Vagina (tissue), 2 donors: ENCODE measurements around the gene EP400.

ENCODE experiments used
- POLR2A ChIP-seq, 2 donors: fragments of 450-650 bp; IDR thresholded peaks; one replicate each; pipeline ENCODE4 v1.6.1; 2017; ENCODE audit warnings: antibody characterized with exemption in 2 of 2, mild to moderate bottlenecking in 2 of 2, moderate library complexity in 2 of 2
- TF ChIP-seq, protein P1 (sequence below), 3 experiments: fragments of 450-650 bp in 2 of 3; fragments of 200-600 bp in 1 of 3; sonication (generic) in 1 of 3; IDR thresholded peaks; one replicate each; pipeline ENCODE4 v1.5.1; 2017 to 2019; ENCODE audit warnings: antibody characterized with exemption in 3 of 3, mild to moderate bottlenecking in 2 of 3, moderate library complexity in 2 of 3

DNA sequence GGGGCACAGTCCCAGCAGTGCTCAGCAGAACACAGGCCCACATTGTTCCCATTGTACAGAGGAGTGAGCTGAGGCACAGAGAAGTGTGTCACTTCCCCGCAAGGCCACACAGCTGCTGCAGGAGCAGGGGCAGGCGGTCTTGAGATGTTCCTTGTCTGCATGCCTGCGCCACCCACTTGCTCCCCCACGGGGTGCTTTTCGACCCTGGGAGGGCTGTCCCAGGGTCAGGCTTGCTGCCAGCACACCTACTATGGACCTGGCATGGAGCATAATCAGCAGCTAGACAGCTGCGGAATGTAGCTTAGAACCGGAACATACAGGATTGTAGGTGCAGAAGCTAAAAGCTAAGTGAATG lies 7.8 kb upstream of the EP400 start:
- TF ChIP-seq, protein P1, sequence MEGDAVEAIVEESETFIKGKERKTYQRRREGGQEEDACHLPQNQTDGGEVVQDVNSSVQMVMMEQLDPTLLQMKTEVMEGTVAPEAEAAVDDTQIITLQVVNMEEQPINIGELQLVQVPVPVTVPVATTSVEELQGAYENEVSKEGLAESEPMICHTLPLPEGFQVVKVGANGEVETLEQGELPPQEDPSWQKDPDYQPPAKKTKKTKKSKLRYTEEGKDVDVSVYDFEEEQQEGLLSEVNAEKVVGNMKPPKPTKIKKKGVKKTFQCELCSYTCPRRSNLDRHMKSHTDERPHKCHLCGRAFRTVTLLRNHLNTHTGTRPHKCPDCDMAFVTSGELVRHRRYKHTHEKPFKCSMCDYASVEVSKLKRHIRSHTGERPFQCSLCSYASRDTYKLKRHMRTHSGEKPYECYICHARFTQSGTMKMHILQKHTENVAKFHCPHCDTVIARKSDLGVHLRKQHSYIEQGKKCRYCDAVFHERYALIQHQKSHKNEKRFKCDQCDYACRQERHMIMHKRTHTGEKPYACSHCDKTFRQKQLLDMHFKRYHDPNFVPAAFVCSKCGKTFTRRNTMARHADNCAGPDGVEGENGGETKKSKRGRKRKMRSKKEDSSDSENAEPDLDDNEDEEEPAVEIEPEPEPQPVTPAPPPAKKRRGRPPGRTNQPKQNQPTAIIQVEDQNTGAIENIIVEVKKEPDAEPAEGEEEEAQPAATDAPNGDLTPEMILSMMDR (IDR thresholded peaks at IDR 0.05), result no peak
- TF ChIP-seq POLR2A (IDR thresholded peaks at IDR 0.05), result no peak
